Large intestine (tissue), 3 donors: ENCODE measurements around the gene PMM1. TPM values are rescaled to one million over a fixed set of nuclear protein-coding genes. Genes with fewer than 3 reads are reported as not detected.

ENCODE experiments used
- DNase-seq, 2 donors: peaks; one replicate each; pipeline versions ENCODE4 v3.0.0 to v3.0.0-alpha.2; 2013
- H3K27ac ChIP-seq: one replicate; pipeline ENCODE4 v1.5.1; 2013; ENCODE audit warnings: low read length
- H3K27me3 ChIP-seq: 2 replicates; pipeline ENCODE4 v1.6.1; 2013; ENCODE audit warnings: low read length; ENCODE audit not compliant: control insufficient read depth, insufficient read depth
- H3K36me3 ChIP-seq: 2 replicates; pipeline ENCODE4 v1.6.1; 2013; ENCODE audit warnings: low read length; ENCODE audit not compliant: control insufficient read depth, insufficient read depth
- H3K4me1 ChIP-seq: one replicate; pipeline ENCODE4 v1.6.1; 2013; ENCODE audit warnings: low read length; ENCODE audit not compliant: control insufficient read depth, insufficient read depth
- H3K4me3 ChIP-seq: one replicate; pipeline ENCODE4 v1.5.1; 2013; ENCODE audit warnings: low read length
- H3K9me3 ChIP-seq: one replicate; pipeline ENCODE4 v1.6.1; 2013; ENCODE audit warnings: mild to moderate bottlenecking, low read depth, low read length, moderate library complexity; ENCODE audit not compliant: control insufficient read depth
- WGBS: methylation state at CpG from one replicate; pipeline ENCODE4 v1.1.5; 2013; ENCODE audit warnings: low lambda C conversion rate; ENCODE audit not compliant: insufficient coverage; 5-methylcytosine and 5-hydroxymethylcytosine counted together
- polyA plus RNA-seq: library from polyadenylated mRNA; unstranded; fragments of 120-200 nt; gene quantifications from one replicate; pipeline ENCODE4 v1.2.1, GENCODE V29; 2013

PMM1 gene
- polyA plus RNA-seq, 1 donor, result 52.4 TPM

GRCh38 chr22:41540365-41540764, 49.3 kb downstream of the PMM1 start:
- Histone ChIP-seq H3K4me1 (peaks cover 10% of the 10 kb centered on the region), H3K27me3 (no peaks in the 10 kb centered on the region), H3K9me3 (no peaks in the 10 kb centered on the region), H3K4me3 (no peak overlapping the region), H3K36me3 (peaks cover 34% of the 10 kb centered on the region), H3K27ac (no peak overlapping the region)
- 100% methylated on average over 1 of the region's 7 CpGs for WGBS
- no peak for DNase-seq

- peaks cover 9% of the 10 kb centered on the region for H3K4me1 ChIP-seq
- no peak overlapping the region for H3K27ac ChIP-seq
- WGBS, result no CpG with 5 or more reads among the region's 3 CpGs
Observed at GRCh38 chr22:41540006-41540315, 49.7 kb downstream of the PMM1 start.

GRCh38 chr22:41539146-41540005, 50.3 kb downstream of the PMM1 start:
- H3K27ac ChIP-seq, result no peak overlapping the region
- peaks cover 35% of the 10 kb centered on the region for H3K36me3 ChIP-seq
- H3K27me3 ChIP-seq, result no peaks in the 10 kb centered on the region
- WGBS, result no CpG with 5 or more reads among the region's 13 CpGs
- H3K4me3 ChIP-seq, result no peak overlapping the region
- no peaks in the 10 kb centered on the region for H3K9me3 ChIP-seq
- H3K4me1 ChIP-seq, result peaks cover 7% of the 10 kb centered on the region
- DNase-seq, result no peak

More at GRCh38 chr22:41540006-41540315, 49.7 kb downstream of the PMM1 start:
- DNase-seq, result no peak
- H3K9me3 ChIP-seq, result no peaks in the 10 kb centered on the region
- no peaks in the 10 kb centered on the region for H3K27me3 ChIP-seq
- H3K4me3 ChIP-seq, result no peak overlapping the region
- H3K36me3 ChIP-seq, result peaks cover 34% of the 10 kb centered on the region

GRCh38 chr22:41538583-41538982, 51.1 kb downstream of the PMM1 start:
- H3K27me3 ChIP-seq, result no peaks in the 10 kb centered on the region
- no peak overlapping the region for H3K4me3 ChIP-seq
- no peak for DNase-seq
- no peaks in the 10 kb centered on the region for H3K9me3 ChIP-seq
- peaks cover 7% of the 10 kb centered on the region for H3K4me1 ChIP-seq
- H3K36me3 ChIP-seq, result peaks cover 41% of the 10 kb centered on the region
- WGBS, result no CpG with 5 or more reads among the region's 8 CpGs
- no peak overlapping the region for H3K27ac ChIP-seq

GRCh38 chr22:41537203-41537602, 52.4 kb downstream of the PMM1 start:
- Histone ChIP-seq H3K27ac (no peak overlapping the region), H3K36me3 (peaks cover 53% of the 10 kb centered on the region), H3K9me3 (no peaks in the 10 kb centered on the region), H3K4me3 (no peak overlapping the region), H3K27me3 (no peaks in the 10 kb centered on the region), H3K4me1 (peaks cover 11% of the 10 kb centered on the region)
- no peak for DNase-seq
- WGBS, result no CpG with 5 or more reads among the region's 3 CpGs

GRCh38 chr22:41535244-41535643, 54.4 kb downstream of the PMM1 start:
- Histone ChIP-seq H3K36me3 (peaks cover 66% of the 10 kb centered on the region), H3K27me3 (no peaks in the 10 kb centered on the region), H3K4me3 (no peak overlapping the region), H3K27ac (no peak overlapping the region), H3K9me3 (no peaks in the 10 kb centered on the region), H3K4me1 (peaks cover 16% of the 10 kb centered on the region)
- WGBS, result no CpG with 5 or more reads among the region's 5 CpGs
- no peak for DNase-seq

GRCh38 chr22:41534219-41534618, 55.4 kb downstream of the PMM1 start:
- Histone ChIP-seq H3K36me3 (peaks cover 64% of the 10 kb centered on the region), H3K27me3 (no peaks in the 10 kb centered on the region), H3K9me3 (no peaks in the 10 kb centered on the region), H3K4me3 (no peak overlapping the region), H3K27ac (no peak overlapping the region), H3K4me1 (peaks cover 16% of the 10 kb centered on the region)
- DNase-seq, result no peak
- WGBS, result no CpG with 5 or more reads among the region's 8 CpGs

- Histone ChIP-seq H3K27ac (peak overlapping the region; percentile 12), H3K4me1 (peaks cover 16% of the 10 kb centered on the region)
- peak in 1 of 2 donors; percentile 47 for DNase-seq
Observed at GRCh38 chr22:41532908-41533825, 56.5 kb downstream of the PMM1 start.

GRCh38 chr22:41531715-41532477, 57.7 kb downstream of the PMM1 start:
- H3K27ac ChIP-seq, result no peak overlapping the region
- no peak for DNase-seq
- peaks cover 16% of the 10 kb centered on the region for H3K4me1 ChIP-seq
- no peak overlapping the region for H3K4me3 ChIP-seq
- WGBS, result no CpG with 5 or more reads among the region's 17 CpGs
- H3K36me3 ChIP-seq, result peaks cover 71% of the 10 kb centered on the region
- H3K27me3 ChIP-seq, result no peaks in the 10 kb centered on the region
- H3K9me3 ChIP-seq, result no peaks in the 10 kb centered on the region

More at GRCh38 chr22:41532908-41533825, 56.5 kb downstream of the PMM1 start:
- Histone ChIP-seq H3K9me3 (no peaks in the 10 kb centered on the region), H3K4me3 (no peak overlapping the region), H3K36me3 (peaks cover 67% of the 10 kb centered on the region), H3K27me3 (no peaks in the 10 kb centered on the region)
- WGBS, result no CpG with 5 or more reads among the region's 19 CpGs
